HG03196 (cell line): ENCODE results near the gene PAQR8.
"Not testable (repeated sequence)": the region's sequence is repeated elsewhere in the genome, so short reads cannot be mapped to it uniquely, and the experiment has no call there.

Experiments
- ATAC-seq: cut with Tn5 transposase; IDR thresholded peaks from one replicate; pipeline ENCODE4 v1.9.1; 2021; ENCODE audit not compliant: unreplicated experiment

Gene PAQR8

GRCh38 chr6:52405243-52405642, 43.3 kb downstream of the PAQR8 start:
- no peak for ATAC-seq

- peak; percentile 81 for ATAC-seq
Measured at GRCh38 chr6:52407467-52407866, 45.5 kb downstream of the PAQR8 start.

DNA sequence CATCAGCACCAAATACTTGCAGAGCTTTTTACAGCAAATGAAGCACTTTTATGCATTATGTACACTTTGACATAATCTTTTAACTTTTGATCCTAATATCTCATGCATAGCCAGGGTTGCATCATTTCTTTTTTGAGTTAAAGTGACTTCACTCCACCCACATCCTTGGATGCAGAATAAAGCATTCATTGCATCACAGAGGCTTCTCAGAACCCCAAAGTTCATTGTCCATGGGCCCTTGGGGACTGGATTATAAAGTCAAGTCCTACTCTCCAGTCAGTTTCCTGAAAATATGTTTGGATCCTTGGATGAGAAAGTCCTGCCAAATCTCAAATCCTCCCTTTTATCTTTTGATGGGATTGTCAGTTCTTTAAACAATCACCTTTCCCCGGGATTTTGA, 47.5 kb downstream of the PAQR8 start:
- ATAC-seq: no peak

GRCh38 chr6:52410979-52411378, 49.0 kb downstream of the PAQR8 start:
- no peak for ATAC-seq

DNA sequence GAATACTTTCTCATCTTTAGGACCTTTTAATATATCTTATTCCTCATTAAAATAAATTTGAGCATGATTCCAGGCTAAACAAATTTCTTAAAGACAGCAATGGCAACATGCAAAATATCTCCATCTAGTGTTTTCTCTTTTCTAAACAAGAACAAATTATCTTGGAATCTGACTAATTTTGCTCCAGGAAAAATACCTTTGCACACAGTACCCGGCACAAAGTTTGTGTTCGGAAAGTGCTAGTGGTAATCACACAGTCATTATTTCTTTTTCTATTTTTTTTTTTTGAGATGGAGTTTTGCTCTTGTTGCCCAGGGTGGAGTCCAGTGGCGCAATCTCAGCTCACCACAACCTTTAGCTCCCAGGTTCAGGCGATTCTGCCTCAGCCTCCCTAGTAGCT, 50.0 kb downstream of the PAQR8 start:
- ATAC-seq: no peak

DNA sequence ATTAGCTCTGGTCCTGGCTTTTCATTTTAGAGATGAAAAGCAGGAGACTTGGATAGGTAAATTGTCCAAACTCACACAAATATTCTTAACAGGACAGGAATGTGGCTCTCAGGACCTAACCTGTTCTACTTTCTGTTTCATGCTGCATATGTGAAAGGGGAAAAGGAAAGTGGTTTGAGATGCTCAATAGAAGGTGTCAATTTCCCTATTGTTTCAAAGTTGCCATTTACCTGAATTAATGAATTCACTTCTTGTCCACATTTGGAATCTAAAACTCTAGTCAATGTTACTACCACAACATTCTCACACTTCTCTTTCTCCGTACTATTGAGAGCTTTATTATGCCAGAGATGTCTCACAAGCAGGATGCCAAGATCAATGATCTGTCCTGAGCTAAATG, 53.4 kb downstream of the PAQR8 start:
- ATAC-seq: no peak

DNA sequence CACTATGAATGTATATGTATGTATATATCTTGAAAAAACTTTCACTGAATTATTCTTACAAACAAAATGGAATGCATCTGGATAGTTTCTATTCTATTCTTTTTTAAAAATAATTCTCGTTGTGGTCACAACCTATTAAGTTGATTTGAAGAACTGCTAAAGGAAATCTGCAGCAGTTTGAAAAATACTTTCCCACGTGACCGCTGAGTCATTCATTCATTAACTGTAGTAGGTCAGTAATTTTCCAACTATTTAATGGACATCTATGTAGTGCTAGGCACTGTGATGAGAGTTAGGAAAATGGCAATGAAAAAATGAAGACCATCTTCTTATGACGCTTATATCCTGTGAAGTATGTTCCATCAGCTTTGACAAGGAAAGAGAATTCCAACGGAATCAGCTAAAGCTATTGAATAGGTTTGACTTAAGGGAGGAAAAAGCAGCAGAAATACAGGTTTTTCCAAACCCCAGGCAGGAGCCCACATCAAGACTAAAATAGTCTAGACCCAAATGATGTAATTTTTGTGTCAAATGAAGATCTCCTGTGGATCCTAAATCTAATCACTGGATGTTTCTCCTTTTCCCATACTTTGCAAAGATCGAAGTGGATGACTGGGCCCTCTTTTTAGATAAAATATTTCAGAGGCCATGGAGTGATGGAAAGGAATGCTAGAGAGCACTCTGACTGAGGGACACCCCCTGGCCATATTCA, 54.1 kb downstream of the PAQR8 start:
- no peak for ATAC-seq

DNA sequence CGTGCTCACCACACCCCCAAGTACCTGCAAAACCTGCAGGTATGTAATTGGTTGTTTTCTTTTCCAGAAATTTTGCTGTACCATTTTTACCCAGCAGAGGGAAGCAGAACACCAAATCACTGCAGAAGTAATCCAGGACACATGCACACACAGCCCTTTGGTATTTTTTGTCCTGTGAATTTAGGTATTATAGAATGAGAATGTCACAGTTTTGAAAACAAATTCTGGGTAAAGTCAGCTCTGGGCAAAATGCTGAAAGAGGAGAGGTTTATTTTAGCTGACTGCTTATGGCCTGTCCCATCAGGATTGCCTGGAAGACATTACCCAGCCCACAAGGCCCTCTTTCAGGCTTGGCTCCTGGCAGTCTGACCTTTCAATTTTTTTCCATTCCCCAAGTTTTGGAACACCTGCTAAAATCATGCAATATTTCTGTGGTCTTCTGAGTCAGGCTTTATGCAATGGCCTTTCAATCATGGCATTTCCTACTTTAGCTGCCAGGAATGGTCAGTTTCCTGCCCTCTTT, 54.7 kb downstream of the PAQR8 start:
- no peak for ATAC-seq

GRCh38 chr6:52417675-52418111, 55.7 kb downstream of the PAQR8 start:
- no peak for ATAC-seq

DNA sequence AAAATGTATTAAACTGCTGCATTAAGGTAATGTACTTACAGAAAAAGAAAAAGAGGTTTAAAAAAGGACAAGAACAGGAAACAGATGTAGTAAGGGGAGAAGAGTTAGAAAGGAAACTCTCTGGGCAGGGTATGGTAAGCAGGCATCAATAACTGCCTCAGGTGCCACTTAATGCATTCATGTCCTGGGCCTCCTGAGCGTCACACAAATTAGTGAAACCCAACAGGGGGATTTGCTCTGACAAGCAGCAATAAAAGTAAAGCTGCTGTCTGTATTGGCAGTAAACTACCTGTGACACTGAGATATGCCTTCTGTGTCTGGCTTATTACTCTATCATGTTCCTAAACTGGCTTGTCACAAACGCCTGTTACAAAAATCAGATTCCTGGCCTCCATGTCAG, 56.7 kb downstream of the PAQR8 start:
- ATAC-seq: no peak

- ATAC-seq: peak; percentile 95
Measured at GRCh38 chr6:52419809-52420667, 58.1 kb downstream of the PAQR8 start, which contains the start of gene EFHC1. Gene EFHC1 (plus strand): TSS chr6:52420342. CDS start chr6:52420411, 69 bp downstream.

DNA sequence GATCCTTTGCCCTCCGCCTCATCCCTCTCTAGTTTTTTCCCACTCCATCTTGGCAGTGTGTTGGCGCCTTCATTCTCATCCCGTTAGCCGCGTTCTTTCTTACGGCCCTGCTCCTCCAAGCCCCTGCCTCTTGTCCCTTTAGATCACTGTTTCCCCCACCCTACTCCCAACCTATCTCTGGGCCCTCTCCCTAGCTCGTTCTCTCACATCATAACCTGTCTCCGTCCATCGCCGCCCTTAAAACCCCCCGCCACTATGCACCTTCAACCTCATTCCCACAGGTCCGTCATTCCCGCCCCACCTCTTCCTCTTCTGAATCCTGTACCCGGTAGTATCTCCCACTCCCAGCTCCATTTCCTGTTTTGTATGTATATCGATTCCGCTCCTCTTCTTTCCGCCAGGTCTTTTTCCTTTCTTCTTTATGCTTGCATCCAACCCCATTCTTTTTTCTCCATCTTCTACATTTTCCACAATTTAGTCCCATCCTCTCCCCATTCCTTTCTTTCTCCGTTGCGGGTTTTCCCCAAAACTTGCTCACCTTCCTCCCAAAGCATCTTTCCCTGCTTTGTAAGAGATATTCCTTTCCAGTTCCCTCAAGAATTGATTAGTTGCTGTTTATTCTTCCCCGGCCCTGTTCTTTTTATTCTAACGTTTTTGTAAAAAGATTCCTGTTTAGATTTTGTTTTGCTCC, 58.9 kb downstream of the PAQR8 start:
- no peak for ATAC-seq

DNA sequence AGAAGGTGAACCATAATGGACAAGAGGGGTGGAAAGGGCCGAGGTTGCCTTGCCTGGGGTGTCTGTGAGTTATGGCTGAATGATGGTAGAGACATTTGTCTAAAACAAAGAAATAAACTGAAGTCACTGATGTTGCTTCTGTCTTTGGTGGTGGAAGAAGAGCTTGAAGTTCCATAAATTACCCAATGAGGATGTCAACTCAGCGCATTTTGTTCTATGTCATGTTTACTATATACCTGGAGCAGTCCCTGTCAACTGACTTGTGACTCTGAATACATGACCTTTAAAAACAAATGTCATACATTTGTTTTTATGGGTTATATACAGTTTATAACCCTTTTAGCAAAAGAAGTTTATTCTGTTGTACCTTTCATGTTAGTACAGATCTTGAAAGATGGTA, 60.2 kb downstream of the PAQR8 start:
- ATAC-seq: no peak

DNA sequence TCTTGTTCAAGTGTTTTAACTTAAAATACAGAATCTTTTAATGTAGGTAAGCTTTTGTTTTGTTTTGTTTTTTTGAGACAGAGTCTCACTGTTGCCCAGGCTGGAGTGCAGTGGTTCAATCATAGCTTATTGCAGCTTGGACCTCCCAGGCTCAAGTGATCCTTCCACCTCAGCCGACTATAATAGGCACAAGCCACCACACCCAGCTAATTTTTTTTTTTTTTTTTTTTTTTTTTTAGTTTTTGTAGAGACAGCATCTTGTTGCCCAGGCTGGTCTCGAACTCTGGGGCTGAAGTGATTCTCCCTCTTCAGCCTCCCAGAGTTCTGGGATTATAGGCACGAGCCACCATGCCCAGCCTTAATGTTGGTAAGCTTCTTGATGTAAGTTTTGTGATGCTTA, 61.5 kb downstream of the PAQR8 start:
- no peak for ATAC-seq

GRCh38 chr6:52423971-52424381, 62.0 kb downstream of the PAQR8 start:
- no peak for ATAC-seq

GRCh38 chr6:52424513-52424912, 62.6 kb downstream of the PAQR8 start:
- ATAC-seq: no peak

- ATAC-seq: no peak
Measured at GRCh38 chr6:52426667-52427066, 64.7 kb downstream of the PAQR8 start.

DNA sequence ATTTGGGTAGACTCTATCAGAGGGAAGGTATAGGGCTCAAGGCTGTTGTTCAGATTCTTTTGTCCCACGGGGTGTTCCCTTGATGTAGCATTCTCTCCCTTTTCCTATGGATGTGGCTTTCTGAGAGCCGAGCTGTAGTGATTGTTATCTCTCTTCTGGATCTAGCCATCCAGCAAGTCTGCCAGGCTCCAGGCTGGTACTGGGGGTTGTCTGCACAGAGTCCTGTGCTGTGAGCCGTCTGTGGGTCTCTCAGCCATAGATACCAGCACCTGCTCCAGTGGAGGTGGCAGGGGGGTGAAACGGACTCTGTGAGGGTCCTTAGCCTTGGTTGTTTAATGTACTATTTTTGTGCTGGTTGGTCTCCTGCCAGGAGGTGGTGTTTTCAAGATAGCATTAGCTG, 71.3 kb downstream of the PAQR8 start:
- ATAC-seq: not testable (repeated sequence)

GRCh38 chr6:52435345-52435744, 73.4 kb downstream of the PAQR8 start:
- no peak for ATAC-seq

- ATAC-seq: no peak
Measured at GRCh38 chr6:52438926-52439325, 77.0 kb downstream of the PAQR8 start.

- ATAC-seq: no peak
Measured at GRCh38 chr6:52454556-52454955, 92.6 kb downstream of the PAQR8 start.
